OCI-LY3 (cell line): Measurements from ENCODE around the gene CCDC40.

ENCODE experiments used
- H2AFZ ChIP-seq: fragments of 200-600, 300-600 bp; shearing (Covaris generic); 2 replicates; pipeline ENCODE4 v1.6.0; 2014; ENCODE audit warnings: antibody characterized with exemption, low read depth, low read length
- H3K27ac ChIP-seq: fragments of 200-600, 300-600 bp; sonication (generic); 2 replicates; pipeline ENCODE4 v1.5.1; 2014; ENCODE audit warnings: mild to moderate bottlenecking, low read length, moderate library complexity, mixed read lengths
- H3K27me3 ChIP-seq: fragments of 200-600, 300-600 bp; sonication (generic); 2 replicates; pipeline ENCODE4 v1.6.1; 2014; ENCODE audit warnings: low read depth, low read length, mixed read lengths
- H3K36me3 ChIP-seq: fragments of 200-600, 300-600 bp; sonication (generic); replicated peaks from 2 replicates; pipeline ENCODE3; 2014; ENCODE audit warnings: low read depth, low read length, mixed read lengths
- H3K4me1 ChIP-seq: fragments of 300-600, 200-600 bp; sonication (generic); 2 replicates; pipeline ENCODE4 v1.6.1; 2014; ENCODE audit warnings: low read length, mixed read lengths
- H3K4me2 ChIP-seq: fragments of 200-600, 300-600 bp; sonication (generic); 2 replicates; pipeline ENCODE4 v1.6.1; 2014; ENCODE audit warnings: low read length, mixed read lengths
- H3K4me3 ChIP-seq: fragments of 300-600, 200-600 bp; sonication (generic); 2 replicates; pipeline ENCODE4 v1.5.1; 2014; ENCODE audit warnings: antibody characterized with exemption, mild to moderate bottlenecking, low read length, moderate library complexity
- H3K79me2 ChIP-seq: fragments of 300-600, 200-600 bp; shearing (Covaris generic); 2 replicates; pipeline ENCODE4 v1.6.1; 2014; ENCODE audit warnings: mild to moderate bottlenecking, low read length, mixed read lengths
- H3K9ac ChIP-seq: fragments of 300-600, 200-600 bp; shearing (Covaris generic); 2 replicates; pipeline ENCODE4 v1.6.0; 2014; ENCODE audit warnings: mild to moderate bottlenecking, low read length, moderate library complexity
- H3K9me3 ChIP-seq: fragments of 200-600, 300-600 bp; shearing (Covaris generic); 2 replicates; pipeline ENCODE4 v1.6.1; 2014; ENCODE audit warnings: low read length, mixed read lengths; ENCODE audit not compliant: insufficient read depth
- H4K20me1 ChIP-seq: fragments of 200-600, 300-600 bp; sonication (generic); 2 replicates; pipeline ENCODE4 v1.6.1; 2016; ENCODE audit warnings: low read length, mixed read lengths; ENCODE audit not compliant: insufficient read depth
- CTCF ChIP-seq: fragments of 200-600, 300-600 bp; sonication (generic); IDR thresholded peaks from 2 replicates; pipeline ENCODE4 v1.5.1; 2014; ENCODE audit warnings: antibody characterized with exemption, low read length, low read depth
- EZH2phosphoT487 ChIP-seq: fragments of 200-600 bp; shearing (Covaris generic); IDR thresholded peaks from 2 replicates; pipeline ENCODE4 v1.6.1; 2018; ENCODE audit warnings: antibody characterized with exemption, mixed run types, low read depth

CCDC40 gene

GRCh38 chr17:80008848-80009247 is 27.6 kb upstream of the CCDC40 start:
- H3K79me2 ChIP-seq: no peaks in the 10 kb centered on the region
- H2AFZ ChIP-seq: no peak overlapping the region
- no peak overlapping the region for H3K4me2 ChIP-seq
- no peaks in the 10 kb centered on the region for H3K27me3 ChIP-seq
- H3K9me3 ChIP-seq: no peaks in the 10 kb centered on the region
- H3K4me3 ChIP-seq: no peak overlapping the region
- H3K4me1 ChIP-seq: peaks cover 5% of the 10 kb centered on the region; the same call in 1 of the 2 replicates
- H3K36me3 ChIP-seq: no peaks in the 10 kb centered on the region
- no peak overlapping the region for H3K9ac ChIP-seq
- H4K20me1 ChIP-seq: no peaks in the 10 kb centered on the region
- H3K27ac ChIP-seq: no peak overlapping the region
- no peak for TF ChIP-seq CTCF
- TF ChIP-seq EZH2phosphoT487: no peak

- Histone ChIP-seq H2AFZ (no peak overlapping the region), H3K27me3 (no peaks in the 10 kb centered on the region), H3K9me3 (no peaks in the 10 kb centered on the region), H3K36me3 (no peaks in the 10 kb centered on the region), H3K4me2 (no peak overlapping the region), H3K79me2 (no peaks in the 10 kb centered on the region), H3K9ac (no peak overlapping the region), H3K4me1 (peaks cover 5% of the 10 kb centered on the region; the same call in 1 of the 2 replicates), H3K27ac (no peak overlapping the region), H3K4me3 (no peak overlapping the region), H4K20me1 (no peaks in the 10 kb centered on the region)
- no peak for TF ChIP-seq EZH2phosphoT487
- TF ChIP-seq CTCF: no peak
Observed at GRCh38 chr17:80009391-80010282, 26.8 kb upstream of the CCDC40 start.

GRCh38 chr17:80010283-80010858 is 26.1 kb upstream of the CCDC40 start:
- no peak overlapping the region for H2AFZ ChIP-seq

More at GRCh38 chr17:80010283-80010858, 26.1 kb upstream of the CCDC40 start:
- H3K27ac ChIP-seq: no peak overlapping the region
- no peak overlapping the region for H3K4me3 ChIP-seq
- peaks cover 5% of the 10 kb centered on the region; the same call in 1 of the 2 replicates for H3K4me1 ChIP-seq
- H3K36me3 ChIP-seq: no peaks in the 10 kb centered on the region
- no peaks in the 10 kb centered on the region for H4K20me1 ChIP-seq
- no peak overlapping the region for H3K9ac ChIP-seq
- H3K79me2 ChIP-seq: no peaks in the 10 kb centered on the region
- TF ChIP-seq CTCF: no peak
- no peak for TF ChIP-seq EZH2phosphoT487
- no peaks in the 10 kb centered on the region for H3K27me3 ChIP-seq
- H3K9me3 ChIP-seq: no peaks in the 10 kb centered on the region
- H3K4me2 ChIP-seq: no peak overlapping the region
